Central memory CD8-positive, alpha-beta T cell (primary cell): Measurements from ENCODE around the gene LPP.
A peak's percentile ranks its signal among the peaks of the same experiment; 100 is the strongest.

Source experiments
- ATAC-seq: fragments of 150-1000 bp; cut with Tn5 transposase; replicated peaks from 2 replicates; pipeline ENCODE4 v1.10.0; 2022; ENCODE audit warnings: mild to moderate bottlenecking, moderate FRiP score, moderate number of reproducible peaks; ENCODE audit not compliant: poor library complexity, severe bottlenecking; ENCODE audit errors: extremely low read depth
- DNase-seq, 2 donors: peaks; one replicate each; pipeline ENCODE4 v3.0.0; 2021; ENCODE audit warnings: low spot score in 2 of 2
- H3K27ac Mint-ChIP-seq: one replicate; pipeline ENCODE4 v1.8.0; 2022; ENCODE audit warnings: low read depth, mild to moderate bottlenecking, moderate library complexity, mixed read lengths
- H3K27me3 Mint-ChIP-seq: one replicate; pipeline ENCODE4 v1.8.0; 2022; ENCODE audit warnings: mixed read lengths
- H3K36me3 Mint-ChIP-seq: one replicate; pipeline ENCODE4 v1.8.0; 2022; ENCODE audit warnings: mild to moderate bottlenecking, moderate library complexity, mixed read lengths; ENCODE audit not compliant: insufficient read depth
- H3K4me1 Mint-ChIP-seq: one replicate; pipeline ENCODE4 v1.8.0; 2022; ENCODE audit warnings: mixed read lengths
- H3K4me3 Mint-ChIP-seq: one replicate; pipeline ENCODE4 v1.8.0; 2022; ENCODE audit warnings: mild to moderate bottlenecking, moderate library complexity, mixed read lengths
- H3K9me3 Mint-ChIP-seq: one replicate; pipeline ENCODE4 v1.8.0; 2022; ENCODE audit warnings: mixed read lengths

Gene LPP

DNA sequence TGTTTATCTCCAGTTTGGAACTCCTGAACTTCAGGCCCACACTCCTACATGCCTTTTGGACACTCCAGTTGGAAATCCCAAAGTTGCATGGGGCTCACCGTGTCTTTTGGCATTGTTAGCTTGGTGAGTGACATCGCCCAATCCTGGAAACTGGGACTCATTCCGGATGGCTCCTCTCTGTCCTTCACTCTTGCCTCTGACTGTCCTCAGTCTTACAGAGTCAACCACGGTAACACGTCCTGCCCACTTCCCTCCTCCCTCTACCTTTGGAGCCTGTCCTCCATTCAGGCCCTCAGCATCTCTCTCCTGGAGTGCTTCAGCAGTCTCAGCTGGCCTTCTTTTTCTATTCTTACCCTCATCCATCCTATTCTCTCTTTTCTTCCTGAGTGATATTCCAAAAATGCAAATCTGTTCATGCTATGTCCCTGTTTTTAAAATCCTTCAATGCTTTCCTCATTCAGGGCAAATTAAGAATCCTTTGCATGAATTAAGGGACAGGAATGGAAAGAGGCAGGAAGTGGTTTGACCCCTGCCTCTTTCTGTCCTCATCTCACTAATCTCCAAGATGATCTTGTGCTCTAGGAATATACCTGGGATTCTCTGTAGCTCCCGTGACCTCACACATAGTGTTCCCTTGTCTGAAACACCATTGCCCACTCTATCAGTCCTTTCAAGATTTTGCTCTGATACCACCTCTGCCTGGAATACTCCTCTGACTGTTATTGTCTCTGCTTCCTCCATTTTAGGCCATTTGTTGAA lies 42.5 kb downstream of the LPP start:
- Mint-ChIP-seq H3K4me3 (no peak overlapping the region), H3K27ac (no peak overlapping the region), H3K36me3 (peaks cover 2% of the 10 kb centered on the region), H3K9me3 (no peaks in the 10 kb centered on the region), H3K4me1 (peaks cover 59% of the 10 kb centered on the region), H3K27me3 (no peaks in the 10 kb centered on the region)
- ATAC-seq: no peak
- no peak for DNase-seq

DNA sequence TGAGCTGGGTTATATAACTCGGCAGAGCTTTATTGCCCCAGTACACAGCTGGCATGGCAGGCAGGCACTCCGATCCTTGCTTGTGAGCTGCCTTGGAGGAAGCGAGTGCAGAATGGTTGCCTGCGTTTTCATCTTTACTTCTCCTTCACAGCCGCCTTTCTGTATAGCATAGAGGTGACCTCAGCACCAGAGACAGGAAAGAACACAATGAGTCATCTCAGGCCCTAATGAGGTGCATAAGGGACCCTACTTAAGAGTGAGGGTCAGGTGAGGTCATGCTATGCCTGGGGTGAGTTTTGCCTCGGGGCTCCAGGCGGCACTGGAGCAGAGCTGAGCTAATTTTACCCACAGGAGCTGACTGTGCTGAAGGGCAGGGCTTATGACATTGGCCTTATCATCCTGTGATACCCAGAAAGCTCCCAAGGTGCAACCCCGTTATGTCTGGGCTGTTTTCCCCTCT lies 43.5 kb downstream of the LPP start:
- H3K9me3 Mint-ChIP-seq: no peaks in the 10 kb centered on the region
- no peaks in the 10 kb centered on the region for H3K27me3 Mint-ChIP-seq
- peaks cover 62% of the 10 kb centered on the region for H3K4me1 Mint-ChIP-seq
- H3K4me3 Mint-ChIP-seq: no peak overlapping the region
- H3K27ac Mint-ChIP-seq: no peak overlapping the region
- no peak for DNase-seq
- no peak for ATAC-seq
- H3K36me3 Mint-ChIP-seq: peaks cover 2% of the 10 kb centered on the region

- Mint-ChIP-seq H3K9me3 (no peaks in the 10 kb centered on the region), H3K27ac (no peak overlapping the region), H3K27me3 (no peaks in the 10 kb centered on the region), H3K4me3 (no peak overlapping the region), H3K4me1 (peaks cover 62% of the 10 kb centered on the region), H3K36me3 (peaks cover 2% of the 10 kb centered on the region)
- ATAC-seq (no peak), DNase-seq (no peak)
These were observed 44.0 kb downstream of the LPP start for GRCh38 chr3:188198001-188198400.

GRCh38 chr3:188198760-188199327 lies 44.9 kb downstream of the LPP start:
- H3K36me3 Mint-ChIP-seq: peaks cover 2% of the 10 kb centered on the region
- no peak overlapping the region for H3K27ac Mint-ChIP-seq
- H3K27me3 Mint-ChIP-seq: no peaks in the 10 kb centered on the region
- ATAC-seq (no peak), DNase-seq (no peak)
- H3K4me1 Mint-ChIP-seq: peaks cover 58% of the 10 kb centered on the region
- H3K4me3 Mint-ChIP-seq: no peak overlapping the region
- H3K9me3 Mint-ChIP-seq: no peaks in the 10 kb centered on the region

- DNase-seq (no peak), ATAC-seq (no peak)
- Mint-ChIP-seq H3K9me3 (no peaks in the 10 kb centered on the region), H3K4me3 (no peak overlapping the region), H3K27ac (no peak overlapping the region), H3K27me3 (no peaks in the 10 kb centered on the region), H3K4me1 (peaks cover 56% of the 10 kb centered on the region), H3K36me3 (peaks cover 2% of the 10 kb centered on the region)
These were observed 45.4 kb downstream of the LPP start for GRCh38 chr3:188199386-188199785.

GRCh38 chr3:188200481-188200880 lies 46.5 kb downstream of the LPP start:
- no peak for ATAC-seq
- H3K9me3 Mint-ChIP-seq: no peaks in the 10 kb centered on the region
- no peak for DNase-seq
- peaks cover 56% of the 10 kb centered on the region for H3K4me1 Mint-ChIP-seq
- H3K27ac Mint-ChIP-seq: no peak overlapping the region
- H3K36me3 Mint-ChIP-seq: peaks cover 2% of the 10 kb centered on the region
- H3K4me3 Mint-ChIP-seq: no peak overlapping the region
- H3K27me3 Mint-ChIP-seq: no peaks in the 10 kb centered on the region

GRCh38 chr3:188202358-188203138 lies 48.6 kb downstream of the LPP start:
- Mint-ChIP-seq H3K9me3 (no peaks in the 10 kb centered on the region), H3K36me3 (peaks cover 2% of the 10 kb centered on the region), H3K27me3 (no peaks in the 10 kb centered on the region), H3K4me1 (peaks cover 46% of the 10 kb centered on the region), H3K27ac (peak overlapping the region; percentile 54), H3K4me3 (no peak overlapping the region)
- DNase-seq (no peak), ATAC-seq (no peak)

GRCh38 chr3:188204526-188204925 lies 50.6 kb downstream of the LPP start:
- peaks cover 33% of the 10 kb centered on the region for H3K4me1 Mint-ChIP-seq
- H3K36me3 Mint-ChIP-seq: peaks cover 2% of the 10 kb centered on the region
- no peak overlapping the region for H3K27ac Mint-ChIP-seq
- no peak for ATAC-seq
- no peaks in the 10 kb centered on the region for H3K9me3 Mint-ChIP-seq
- H3K27me3 Mint-ChIP-seq: no peaks in the 10 kb centered on the region
- H3K4me3 Mint-ChIP-seq: no peak overlapping the region
- no peak for DNase-seq

DNA sequence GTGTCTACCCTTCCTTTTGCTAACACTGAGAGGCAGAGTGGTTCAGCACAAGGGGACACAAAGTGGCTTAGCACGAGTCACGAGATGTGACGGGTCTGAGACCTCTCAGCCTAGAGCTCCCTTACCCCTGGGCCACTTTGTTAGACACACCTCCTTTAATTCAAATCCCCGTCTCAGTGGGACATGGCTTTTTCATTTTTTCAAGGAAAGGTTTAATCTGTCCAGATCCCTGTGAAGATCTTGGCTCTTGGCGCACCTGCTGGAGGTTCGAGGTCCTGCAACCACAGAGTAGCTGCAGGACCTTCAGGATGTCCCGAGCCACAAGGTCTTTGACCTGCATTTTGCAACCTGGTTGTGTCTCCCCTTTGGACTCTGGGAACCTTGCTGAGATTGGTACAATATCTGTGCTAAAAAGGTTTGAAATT lies 52.0 kb downstream of the LPP start:
- Mint-ChIP-seq H3K27me3 (no peaks in the 10 kb centered on the region), H3K27ac (no peak overlapping the region), H3K4me3 (no peak overlapping the region), H3K9me3 (no peaks in the 10 kb centered on the region), H3K36me3 (peaks cover 2% of the 10 kb centered on the region), H3K4me1 (peaks cover 42% of the 10 kb centered on the region)
- no peak for ATAC-seq
- no peak for DNase-seq

GRCh38 chr3:188206787-188207186 lies 52.8 kb downstream of the LPP start:
- peaks cover 2% of the 10 kb centered on the region for H3K36me3 Mint-ChIP-seq
- no peak for ATAC-seq
- no peak for DNase-seq
- no peaks in the 10 kb centered on the region for H3K27me3 Mint-ChIP-seq
- H3K27ac Mint-ChIP-seq: no peak overlapping the region
- H3K9me3 Mint-ChIP-seq: no peaks in the 10 kb centered on the region
- no peak overlapping the region for H3K4me3 Mint-ChIP-seq
- peaks cover 38% of the 10 kb centered on the region for H3K4me1 Mint-ChIP-seq

DNA sequence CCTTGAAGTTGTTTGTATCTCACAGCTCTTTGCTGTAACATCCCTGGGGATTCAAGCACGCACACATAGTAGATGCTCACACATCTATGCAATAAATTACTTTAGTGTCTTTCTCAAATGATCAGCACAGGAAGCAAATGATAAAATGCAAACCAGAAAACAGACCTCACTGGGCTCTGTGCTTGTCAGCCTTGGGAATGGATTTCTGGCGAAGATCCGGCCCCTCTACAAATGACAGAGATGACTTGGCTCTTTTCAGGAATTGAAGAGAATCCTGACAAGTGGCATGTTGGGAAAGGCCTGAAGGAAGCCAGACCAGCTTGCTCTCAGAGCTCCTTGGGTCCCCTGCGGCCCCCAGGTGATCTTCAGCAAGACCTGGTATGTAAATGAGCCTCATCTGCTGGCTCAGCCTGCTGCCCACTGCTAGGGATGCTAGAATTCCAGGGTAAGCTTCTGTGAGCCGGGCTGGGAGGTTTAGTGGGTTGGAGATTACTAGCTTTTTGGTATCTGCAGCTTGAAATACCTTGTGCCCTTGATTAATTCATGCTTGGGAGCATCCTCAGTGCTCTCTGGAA lies 54.1 kb downstream of the LPP start:
- no peak overlapping the region for H3K4me3 Mint-ChIP-seq
- no peak for ATAC-seq
- no peak overlapping the region for H3K27ac Mint-ChIP-seq
- H3K27me3 Mint-ChIP-seq: no peaks in the 10 kb centered on the region
- no peak for DNase-seq
- H3K36me3 Mint-ChIP-seq: peaks cover 2% of the 10 kb centered on the region
- H3K4me1 Mint-ChIP-seq: peaks cover 27% of the 10 kb centered on the region
- no peaks in the 10 kb centered on the region for H3K9me3 Mint-ChIP-seq

DNA sequence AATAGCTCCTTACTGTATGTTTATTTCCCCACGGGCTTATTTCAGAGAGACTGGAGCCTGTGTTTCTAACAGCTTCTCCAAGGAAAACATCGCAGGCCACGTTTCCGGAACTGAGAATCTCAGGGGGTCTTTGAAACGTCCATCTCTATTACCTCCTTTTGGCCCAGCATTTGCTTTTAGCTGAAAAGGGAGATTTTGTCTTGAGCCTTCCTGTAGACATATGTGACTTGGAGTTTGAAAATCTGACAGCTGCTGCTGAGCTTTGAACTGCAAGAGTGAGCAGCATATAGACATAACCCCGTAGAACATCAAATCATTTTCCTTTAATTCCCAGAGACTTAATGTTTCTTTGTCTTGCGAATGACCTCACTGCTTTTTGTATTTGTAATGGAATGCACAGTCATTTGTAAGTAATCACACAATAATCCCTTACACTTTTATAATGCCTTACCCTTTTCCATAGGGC lies 54.6 kb downstream of the LPP start:
- Mint-ChIP-seq H3K27ac (no peak overlapping the region), H3K36me3 (peaks cover 2% of the 10 kb centered on the region), H3K4me1 (peaks cover 30% of the 10 kb centered on the region), H3K9me3 (no peaks in the 10 kb centered on the region), H3K4me3 (no peak overlapping the region), H3K27me3 (no peaks in the 10 kb centered on the region)
- DNase-seq: no peak
- no peak for ATAC-seq
